Dedifferentiated amniotic fluid mesenchymal stem cell (primary cell): Measurements from ENCODE around the gene SLC48A1.
A peak's percentile ranks its signal among the peaks of the same experiment; 100 is the strongest.

Experiments used
- DNase-seq: peaks from one replicate; pipeline ENCODE4 v3.0.0-alpha.2; 2016; ENCODE audit errors: extremely low spot score

SLC48A1 gene

GRCh38 chr12:47757840-47758583, 15.0 kb upstream of the SLC48A1 start:
- DNase-seq = no peak

GRCh38 chr12:47758584-47758833, 14.5 kb upstream of the SLC48A1 start:
- no peak for DNase-seq

GRCh38 chr12:47758834-47759690, 14.0 kb upstream of the SLC48A1 start, which contains the start of gene RAPGEF3:
RAPGEF3 (minus strand) TSS chr12:47758880; CDS start chr12:47758556, 324 bp downstream.
- DNase-seq = peak; percentile 74

GRCh38 chr12:47762850-47763465, 10.1 kb upstream of the SLC48A1 start:
- DNase-seq = no peak

GRCh38 chr12:47763481-47764346, 9.3 kb upstream of the SLC48A1 start:
- DNase-seq = no peak

GRCh38 chr12:47766502-47767215, 6.4 kb upstream of the SLC48A1 start:
- DNase-seq = no peak

GRCh38 chr12:47767216-47767724, 5.8 kb upstream of the SLC48A1 start:
- no peak for DNase-seq

- DNase-seq = no peak
These were observed 4.7 kb upstream of the SLC48A1 start for GRCh38 chr12:47768323-47768811.

- DNase-seq = no peak
These were observed 3.6 kb upstream of the SLC48A1 start for GRCh38 chr12:47769234-47770085.

GRCh38 chr12:47770086-47770726, 2.8 kb upstream of the SLC48A1 start:
- peak; percentile 24 for DNase-seq

- DNase-seq = no peak
These were observed 1.7 kb upstream of the SLC48A1 start for GRCh38 chr12:47771304-47771703.

GRCh38 chr12:47772094-47772660, 861 bp upstream of the SLC48A1 start:
- no peak for DNase-seq

GRCh38 chr12:47772738-47773061, 338 bp upstream of the SLC48A1 start:
- DNase-seq = no peak

GRCh38 chr12:47773858-47774580, 981 bp downstream of the SLC48A1 start:
- DNase-seq = no peak

GRCh38 chr12:47774663-47775062, 1.6 kb downstream of the SLC48A1 start:
- DNase-seq = no peak

- no peak for DNase-seq
These were observed 2.3 kb downstream of the SLC48A1 start for GRCh38 chr12:47775100-47775911.

GRCh38 chr12:47776471-47777143, 3.6 kb downstream of the SLC48A1 start:
- peak; percentile 23 for DNase-seq
